Nephron (organoid): ENCODE data around the gene LASP1.

Experiments
- H3K27ac Mint-ChIP-seq, 3 experiments: 2 replicates each; pipeline ENCODE4 v1.8.0; 2020; ENCODE audit warnings: mixed read lengths in 3 of 3, mild to moderate bottlenecking in 2 of 3, moderate library complexity in 1 of 3
- H3K27me3 Mint-ChIP-seq: 2 replicates; pipeline ENCODE4 v1.8.0; 2021; ENCODE audit warnings: low read depth, mild to moderate bottlenecking, moderate library complexity, mixed read lengths
- H3K36me3 Mint-ChIP-seq: 2 replicates; pipeline ENCODE4 v1.8.0; 2020; ENCODE audit warnings: low read depth, mixed read lengths
- H3K4me1 Mint-ChIP-seq: 2 replicates; pipeline ENCODE4 v1.8.0; 2020; ENCODE audit warnings: mixed read lengths
- H3K4me3 Mint-ChIP-seq, 3 experiments: 2 replicates each; pipeline ENCODE4 v1.8.0; 2020; ENCODE audit warnings: mild to moderate bottlenecking in 3 of 3, mixed read lengths in 3 of 3, moderate library complexity in 2 of 3
- H3K9me3 Mint-ChIP-seq: 2 replicates; pipeline ENCODE4 v1.8.0; 2020; ENCODE audit warnings: mixed read lengths
- TF ChIP-seq, protein P1 (sequence below), 3 experiments: fragments of 200-600 bp; sonication (generic); IDR thresholded peaks; one replicate each; pipeline ENCODE4 v1.5.0; 2021; ENCODE audit warnings: antibody characterized with exemption in 3 of 3; ENCODE audit not compliant: unreplicated experiment in 3 of 3

The LASP1 gene, protein sequence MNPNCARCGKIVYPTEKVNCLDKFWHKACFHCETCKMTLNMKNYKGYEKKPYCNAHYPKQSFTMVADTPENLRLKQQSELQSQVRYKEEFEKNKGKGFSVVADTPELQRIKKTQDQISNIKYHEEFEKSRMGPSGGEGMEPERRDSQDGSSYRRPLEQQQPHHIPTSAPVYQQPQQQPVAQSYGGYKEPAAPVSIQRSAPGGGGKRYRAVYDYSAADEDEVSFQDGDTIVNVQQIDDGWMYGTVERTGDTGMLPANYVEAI

DNA sequence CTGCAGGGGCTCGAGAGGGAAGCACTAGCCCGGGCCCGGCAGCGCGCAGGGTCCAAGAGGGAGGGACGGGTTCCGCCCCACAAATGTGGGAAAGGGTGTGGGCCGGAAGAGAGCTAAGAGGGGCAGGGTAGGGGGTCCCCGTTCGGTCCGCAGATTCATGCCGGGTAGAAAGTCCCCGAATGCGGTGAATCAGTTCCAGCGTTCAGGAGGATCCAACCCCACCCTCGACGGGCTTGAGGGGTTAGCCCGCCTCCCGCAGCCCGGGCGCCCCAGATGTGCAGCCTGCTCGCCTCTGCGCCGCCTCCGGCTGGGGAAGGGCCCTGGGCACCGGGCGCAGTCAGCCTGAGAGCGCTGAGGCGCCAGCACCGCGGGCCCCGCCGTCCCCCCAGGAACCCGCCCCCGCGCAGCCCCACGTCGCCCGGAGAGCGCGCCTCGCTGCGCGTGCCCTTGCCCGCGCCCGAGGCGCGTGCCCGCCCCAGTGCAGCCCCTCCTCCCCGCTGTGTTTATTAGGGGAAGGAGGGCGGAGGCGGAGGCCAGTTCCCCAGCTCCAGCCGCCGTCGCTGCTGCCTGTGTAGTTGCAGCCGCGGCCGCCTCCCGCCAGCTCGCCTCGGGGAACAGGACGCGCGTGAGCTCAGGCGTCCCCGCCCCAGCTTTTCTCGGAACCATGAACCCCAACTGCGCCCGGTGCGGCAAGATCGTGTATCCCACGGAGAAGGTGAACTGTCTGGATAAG, at the start of gene LASP1:
Gene LASP1, plus strand, starts transcription at position 533 of the 733 bp plus-strand sequence. Its CDS starts 132 bp downstream, at position 665.
- H3K4me1 Mint-ChIP-seq, result peaks cover 49% of the 10 kb centered on the region
- TF ChIP-seq, protein P1, sequence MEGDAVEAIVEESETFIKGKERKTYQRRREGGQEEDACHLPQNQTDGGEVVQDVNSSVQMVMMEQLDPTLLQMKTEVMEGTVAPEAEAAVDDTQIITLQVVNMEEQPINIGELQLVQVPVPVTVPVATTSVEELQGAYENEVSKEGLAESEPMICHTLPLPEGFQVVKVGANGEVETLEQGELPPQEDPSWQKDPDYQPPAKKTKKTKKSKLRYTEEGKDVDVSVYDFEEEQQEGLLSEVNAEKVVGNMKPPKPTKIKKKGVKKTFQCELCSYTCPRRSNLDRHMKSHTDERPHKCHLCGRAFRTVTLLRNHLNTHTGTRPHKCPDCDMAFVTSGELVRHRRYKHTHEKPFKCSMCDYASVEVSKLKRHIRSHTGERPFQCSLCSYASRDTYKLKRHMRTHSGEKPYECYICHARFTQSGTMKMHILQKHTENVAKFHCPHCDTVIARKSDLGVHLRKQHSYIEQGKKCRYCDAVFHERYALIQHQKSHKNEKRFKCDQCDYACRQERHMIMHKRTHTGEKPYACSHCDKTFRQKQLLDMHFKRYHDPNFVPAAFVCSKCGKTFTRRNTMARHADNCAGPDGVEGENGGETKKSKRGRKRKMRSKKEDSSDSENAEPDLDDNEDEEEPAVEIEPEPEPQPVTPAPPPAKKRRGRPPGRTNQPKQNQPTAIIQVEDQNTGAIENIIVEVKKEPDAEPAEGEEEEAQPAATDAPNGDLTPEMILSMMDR (IDR thresholded peaks at IDR 0.05; ENCODE audit: unreplicated experiment in 3 of 3), result no peak

DNA sequence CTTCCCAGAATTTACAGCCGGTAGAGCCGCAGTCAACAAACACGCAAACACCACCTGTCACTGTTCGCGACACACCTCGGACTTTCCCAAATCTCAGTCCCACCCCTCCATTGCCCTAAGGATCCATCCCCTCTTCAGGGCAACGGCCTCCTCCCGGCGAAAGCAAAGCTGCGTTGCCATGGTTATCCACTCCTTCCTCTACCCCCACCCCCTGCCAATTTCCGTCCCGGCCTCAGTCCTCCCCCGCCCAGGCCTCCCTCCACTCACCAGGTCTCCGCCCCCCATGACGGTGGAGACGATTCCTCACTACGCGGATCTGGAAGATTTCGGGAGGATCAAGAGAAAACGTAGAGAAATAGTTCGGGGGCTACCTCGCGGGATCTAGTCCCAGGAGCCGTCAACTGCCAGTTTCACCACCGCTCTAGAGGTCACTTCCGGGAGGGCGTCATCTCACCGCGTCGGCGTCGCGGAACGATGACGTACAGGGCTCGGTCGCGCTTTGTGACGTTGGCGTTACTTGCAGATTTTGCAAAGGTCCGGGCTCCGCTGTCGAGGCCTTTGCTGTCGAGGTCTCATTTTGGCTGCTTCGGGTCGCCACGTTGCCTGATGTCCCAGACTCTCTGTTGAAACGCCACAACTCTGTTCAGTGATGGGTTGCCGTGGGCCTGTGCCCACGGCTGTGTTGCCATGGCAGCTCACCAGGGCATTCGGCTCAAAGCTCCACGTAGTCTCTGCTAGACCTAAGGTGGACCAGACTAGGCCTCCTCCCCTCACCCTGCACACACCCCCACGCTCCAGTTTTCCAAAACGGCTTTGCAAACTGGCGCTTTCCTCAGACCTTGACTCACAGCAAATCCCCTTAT, 44.7 kb upstream of the LASP1 start, which contains the start of gene CWC25:
Gene CWC25, minus strand, starts transcription at position 423 of the 863 bp plus-strand sequence. Its CDS starts 138 bp downstream, at position 285.
- peak within 1 kb of the TSS; percentile 96 to 100 (median 100) for H3K4me3 Mint-ChIP-seq
- H3K4me1 Mint-ChIP-seq, result peaks cover 17% of the 10 kb centered on the region
- peak within 1 kb of the TSS; percentile 100 for H3K27ac Mint-ChIP-seq
- peaks cover 14% of the 10 kb centered on the region for H3K36me3 Mint-ChIP-seq
- H3K9me3 Mint-ChIP-seq, result no peaks in the 10 kb centered on the region
- H3K27me3 Mint-ChIP-seq, result peaks cover 6% of the 10 kb centered on the region
- TF ChIP-seq, protein P1 (IDR thresholded peaks at IDR 0.05; ENCODE audit: unreplicated experiment in 3 of 3), result no peak

More for the DNA sequence above, at the start of gene LASP1:
- Mint-ChIP-seq H3K9me3 (no peaks in the 10 kb centered on the region), H3K27ac (peak within 1 kb of the TSS; percentile 100), H3K27me3 (peaks cover 8% of the 10 kb centered on the region), H3K36me3 (no peaks in the 10 kb centered on the region), H3K4me3 (peak within 1 kb of the TSS; percentile 99 to 100 (median 100))

DNA sequence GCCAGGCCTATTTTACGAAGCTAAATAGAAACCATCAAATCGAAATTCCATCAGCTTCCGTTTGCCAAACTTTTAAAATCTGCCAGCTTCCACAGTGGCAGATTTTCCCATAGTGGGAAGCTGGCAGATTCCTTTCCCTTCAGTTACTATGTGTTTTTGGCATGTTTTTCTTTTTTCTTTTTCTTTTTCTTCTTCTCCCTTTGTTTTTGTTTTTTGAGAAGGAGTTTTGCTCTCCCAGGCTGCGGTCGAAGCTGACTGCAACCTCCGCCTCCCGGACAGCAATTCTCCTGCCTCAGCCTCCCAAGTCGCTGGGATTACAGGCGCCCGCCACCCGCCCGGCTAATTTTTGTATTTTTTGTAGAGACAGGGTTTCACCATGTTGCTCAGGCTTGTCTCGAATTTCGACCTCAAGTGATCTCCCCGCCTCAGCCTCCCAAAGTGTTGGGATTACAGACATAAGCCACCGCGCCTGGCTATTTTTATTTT, 44.1 kb upstream of the LASP1 start:
- H3K4me1 Mint-ChIP-seq, result peaks cover 17% of the 10 kb centered on the region
- peak overlapping the region; percentile 100 for H3K27ac Mint-ChIP-seq

DNA sequence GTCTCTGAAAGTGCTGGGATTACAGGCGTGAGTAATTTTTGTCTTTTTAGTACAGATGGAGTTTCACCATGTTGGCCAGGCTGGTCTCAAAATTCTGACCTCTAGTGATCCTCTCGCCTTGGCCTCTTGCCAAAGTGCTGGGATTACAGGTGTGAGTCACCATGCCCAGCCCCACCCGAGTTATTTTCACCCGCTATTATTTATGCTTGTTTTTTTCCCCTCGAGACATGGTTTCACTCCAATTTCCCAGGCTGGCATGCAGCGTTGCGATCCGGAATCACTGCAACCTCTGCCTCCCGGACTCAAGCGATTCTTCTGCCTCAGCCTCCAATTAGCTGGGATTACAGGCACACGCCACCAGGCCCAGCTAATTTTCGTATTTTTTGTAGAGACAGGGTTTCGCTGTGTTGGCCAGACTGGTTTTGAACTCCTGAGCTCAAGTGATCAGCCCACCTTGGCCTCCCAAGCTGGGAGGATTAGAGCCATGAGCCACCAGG, 25.5 kb upstream of the LASP1 start:
- H3K27ac Mint-ChIP-seq, result no peak overlapping the region
- no peak overlapping the region for H3K4me3 Mint-ChIP-seq
- H3K4me1 Mint-ChIP-seq, result no peaks in the 10 kb centered on the region
- peaks cover 23% of the 10 kb centered on the region for H3K36me3 Mint-ChIP-seq
- no peaks in the 10 kb centered on the region for H3K9me3 Mint-ChIP-seq
- H3K27me3 Mint-ChIP-seq, result no peaks in the 10 kb centered on the region
- TF ChIP-seq, protein P1 (IDR thresholded peaks at IDR 0.05; ENCODE audit: unreplicated experiment in 3 of 3), result no peak

More for the DNA sequence above, 44.1 kb upstream of the LASP1 start:
- Mint-ChIP-seq H3K9me3 (no peaks in the 10 kb centered on the region), H3K36me3 (peaks cover 8% of the 10 kb centered on the region), H3K27me3 (peaks cover 6% of the 10 kb centered on the region), H3K4me3 (peak overlapping the region; percentile 96 to 100 (median 100))
- TF ChIP-seq, protein P1 (IDR thresholded peaks at IDR 0.05; ENCODE audit: unreplicated experiment in 3 of 3), result no peak

DNA sequence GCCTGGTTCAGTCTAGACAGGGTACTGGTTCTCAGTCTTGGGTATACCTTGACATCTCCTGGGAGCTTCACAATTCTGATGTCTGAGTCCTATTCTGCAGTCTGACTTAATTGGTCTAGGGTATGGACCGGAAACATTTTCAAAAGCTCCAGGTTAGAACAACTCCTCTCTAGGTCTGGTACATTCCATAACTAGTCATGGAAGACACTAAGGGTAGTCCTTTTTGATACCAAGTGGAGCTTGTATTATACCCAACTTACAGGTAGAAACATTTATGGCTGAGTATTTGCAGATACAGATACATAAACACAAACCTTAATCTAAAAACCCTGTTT, 21.3 kb upstream of the LASP1 start:
- no peak overlapping the region for H3K4me3 Mint-ChIP-seq
- no peak overlapping the region for H3K27ac Mint-ChIP-seq
- no peaks in the 10 kb centered on the region for H3K27me3 Mint-ChIP-seq
- TF ChIP-seq, protein P1 (IDR thresholded peaks at IDR 0.05; ENCODE audit: unreplicated experiment in 3 of 3), result no peak
- no peaks in the 10 kb centered on the region for H3K9me3 Mint-ChIP-seq
- H3K36me3 Mint-ChIP-seq, result peaks cover 64% of the 10 kb centered on the region
- H3K4me1 Mint-ChIP-seq, result peaks cover 34% of the 10 kb centered on the region
